Measurements from ENCODE around the gene DUSP6. TPM values are rescaled to one million over a fixed set of nuclear protein-coding genes. Genes with fewer than 3 reads are reported as not detected.

Gene DUSP6
- total and polyA plus RNA-seq, 2 of the 8 experiments (the other 6 are each of a cell fraction or from before 2014, with no cell fraction given), result 99.3 to 179 TPM

- no peak for TF ChIP-seq JUND (IDR thresholded peaks at IDR 0.05; ENCODE audit: low read length)
- TF ChIP-seq TCF12 (IDR thresholded peaks at IDR 0.05; ENCODE audit: low read depth, low read length), result 0 out of 2 replicates have a peak, but pooled peaks have one; percentile 24
- peak; percentile 62 for TF ChIP-seq ASH2L (IDR thresholded peaks at IDR 0.05; ENCODE audit: low read length)
- TF ChIP-seq POLR2A (IDR thresholded peaks at IDR 0.05; ENCODE audit: control extremely low read depth in 1 of 2, low read depth in 2 of 2, low read length in 2 of 2), result peak in 1 of 2 experiments; percentile 52; a peak in 1 of 3 replicates
- peak; percentile 17 for TF ChIP-seq CHD7 (IDR thresholded peaks at IDR 0.05; ENCODE audit: insufficient replicate concordance, low read length)
- TF ChIP-seq SIN3A (conservative IDR thresholded peaks at IDR 0.05 in 1 of 2, IDR thresholded peaks at IDR 0.05 in 1 of 2; ENCODE audit: low read depth in 1 of 2, low read length in 2 of 2), result 0 out of 4 replicates have a peak, but pooled peaks of 1 of the 2 experiments have one; percentile 43
- TF ChIP-seq NANOG (IDR thresholded peaks at IDR 0.05; ENCODE audit: insufficient read depth, low read depth, low read length, poor library complexity, severe bottlenecking), result no peak
Observed at GRCh38 chr12:89345830-89346740, 6.2 kb downstream of the DUSP6 start (continued).
